Left forelimb (tissue), 1 donor: ENCODE results near the gene MRAP2.
"Not testable (repeated sequence)": the region's sequence is repeated elsewhere in the genome, so short reads cannot be mapped to it uniquely, and the experiment has no call there.

Source experiments
- DNase-seq: peaks from one replicate; pipeline ENCODE4 v3.0.0-alpha.2; 2018; ENCODE audit warnings: low spot score

MRAP2 gene

GRCh38 chr6:84032000-84032399 is 1.6 kb upstream of the MRAP2 start:
- DNase-seq = not testable (repeated sequence)

GRCh38 chr6:84035484-84035883 is 1.9 kb downstream of the MRAP2 start:
- DNase-seq = no peak

- DNase-seq = no peak
These were observed 4.0 kb downstream of the MRAP2 start for GRCh38 chr6:84037425-84038089.

- no peak for DNase-seq
These were observed 9.0 kb downstream of the MRAP2 start for GRCh38 chr6:84042603-84043002.

GRCh38 chr6:84043555-84043954 is 10.0 kb downstream of the MRAP2 start:
- no peak for DNase-seq

GRCh38 chr6:84046755-84047154 is 13.2 kb downstream of the MRAP2 start:
- DNase-seq = no peak

- no peak for DNase-seq
These were observed 15.0 kb downstream of the MRAP2 start for GRCh38 chr6:84048588-84048987.

- DNase-seq = no peak
These were observed 16.8 kb downstream of the MRAP2 start for GRCh38 chr6:84050408-84050807.

- peak; percentile 85 for DNase-seq
These were observed 18.8 kb downstream of the MRAP2 start for GRCh38 chr6:84052204-84052882.

- no peak for DNase-seq
These were observed 19.3 kb downstream of the MRAP2 start for GRCh38 chr6:84052883-84053241.

GRCh38 chr6:84055647-84056046 is 22.1 kb downstream of the MRAP2 start:
- no peak for DNase-seq

GRCh38 chr6:84057908-84058307 is 24.3 kb downstream of the MRAP2 start:
- DNase-seq = no peak

- no peak for DNase-seq
These were observed 25.5 kb downstream of the MRAP2 start for GRCh38 chr6:84059082-84059481.

- DNase-seq = no peak
These were observed 27.6 kb downstream of the MRAP2 start for GRCh38 chr6:84061174-84061573.

GRCh38 chr6:84061613-84062398 is 28.2 kb downstream of the MRAP2 start:
- DNase-seq = no peak

- DNase-seq = no peak
These were observed 29.1 kb downstream of the MRAP2 start for GRCh38 chr6:84062519-84063154.

- no peak for DNase-seq
These were observed 32.2 kb downstream of the MRAP2 start for GRCh38 chr6:84065693-84066290.

GRCh38 chr6:84066536-84066935 is 33.0 kb downstream of the MRAP2 start:
- no peak for DNase-seq

- not testable (repeated sequence) for DNase-seq
These were observed 35.3 kb downstream of the MRAP2 start for GRCh38 chr6:84068873-84069272.

- no peak for DNase-seq
These were observed 38.9 kb downstream of the MRAP2 start for GRCh38 chr6:84072442-84072997.

GRCh38 chr6:84074988-84075781 is 41.6 kb downstream of the MRAP2 start:
- no peak for DNase-seq
